GM18499 (cell line): ENCODE measurements around the gene ANGPTL8.

ENCODE experiments used
- ATAC-seq: cut with Tn5 transposase; IDR thresholded peaks from one replicate; pipeline ENCODE4 v1.9.1; 2021; ENCODE audit warnings: moderate number of reproducible peaks; ENCODE audit not compliant: insufficient read depth, unreplicated experiment

Gene ANGPTL8

GRCh38 chr19:11286312-11286974 lies 47.0 kb downstream of the ANGPTL8 start:
- ATAC-seq = no peak

- no peak for ATAC-seq
These were observed 48.9 kb downstream of the ANGPTL8 start for GRCh38 chr19:11288349-11288748.

GRCh38 chr19:11290256-11290655 lies 50.8 kb downstream of the ANGPTL8 start:
- ATAC-seq = no peak

DNA sequence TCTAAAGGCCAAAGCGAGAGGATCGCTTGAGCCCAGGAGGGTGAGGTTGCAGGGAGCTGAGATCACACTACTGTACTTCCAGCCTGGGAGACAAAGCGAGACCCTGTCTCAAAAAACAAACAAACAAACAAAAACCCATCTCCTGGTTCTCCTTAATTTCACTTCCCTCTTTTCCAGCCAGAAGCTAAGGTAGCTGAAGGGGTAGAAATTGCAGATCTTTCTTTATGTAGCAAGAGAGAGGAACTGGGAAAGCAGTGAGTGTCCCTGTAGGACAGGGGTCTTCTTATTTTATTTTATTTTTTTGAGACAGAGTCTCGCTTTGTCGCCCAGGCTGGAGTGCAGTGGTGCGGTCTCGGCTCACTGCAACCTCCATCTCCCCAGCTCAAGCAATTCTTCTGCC lies 52.0 kb downstream of the ANGPTL8 start:
- ATAC-seq = no peak
